GM23248 (cell line): ENCODE results near the gene RPN2.

Source experiments
- EZH2 ChIP-seq: fragments of 200-600 bp; sonication (generic); IDR thresholded peaks from 2 replicates; pipeline ENCODE4 v1.6.1; 2018; ENCODE audit warnings: antibody characterized with exemption, mild to moderate bottlenecking; ENCODE audit not compliant: insufficient read depth, poor library complexity, severe bottlenecking
- EZH2phosphoT487 ChIP-seq: fragments of 200-600 bp; sonication (generic); IDR thresholded peaks from 2 replicates; pipeline ENCODE4 v1.6.1; 2018; ENCODE audit warnings: antibody characterized with exemption, moderate library complexity, mild to moderate bottlenecking, low read depth; ENCODE audit not compliant: insufficient read depth

GRCh38 chr20:37257530-37257929 is 78.4 kb downstream of the RPN2 start:
- TF ChIP-seq EZH2 (no peak), EZH2phosphoT487 (no peak)
